Peyer's patch (tissue), 4 donors: ENCODE measurements around the gene KATNAL1. TPM values are rescaled to one million over a fixed set of nuclear protein-coding genes. Genes with fewer than 3 reads are reported as not detected.

Experiments
- DNase-seq, 3 donors: peaks; one replicate each; pipeline ENCODE4 v3.0.0-alpha.2; 2017 to 2019
- H3K27ac ChIP-seq, 4 donors: fragments of 200-600 bp; sonication (generic); one replicate each; pipeline ENCODE4 v1.5.1; 2016 to 2019
- H3K27me3 ChIP-seq, 2 donors: fragments of 200-600 bp; sonication (generic); one replicate each; pipeline ENCODE4 v1.5.1; 2019
- H3K36me3 ChIP-seq, 3 donors: fragments of 200-600 bp; sonication (generic); one replicate each; pipeline ENCODE4 v1.5.1; 2016 to 2019
- H3K4me1 ChIP-seq, 4 donors: fragments of 200-600 bp; sonication (generic); one replicate each; pipeline ENCODE4 v1.5.1; 2016 to 2019
- H3K4me3 ChIP-seq, 4 donors: fragments of 200-600 bp; sonication (generic); 1 replicate in 3 of 4; 2 replicates in 1 of 4; pipeline ENCODE4 v1.5.1; 2016 to 2019; ENCODE audit warnings: mild to moderate bottlenecking in 1 of 4
- H3K9me3 ChIP-seq, 4 donors: fragments of 200-600 bp; sonication (generic); one replicate each; pipeline ENCODE4 v1.5.1; 2016 to 2019; ENCODE audit warnings: mild to moderate bottlenecking in 1 of 4
- CTCF ChIP-seq, 6 experiments: fragments of 450-650 bp in 4 of 6; fragments of 200-600 bp in 2 of 6; sonication (generic) in 1 of 6; IDR thresholded peaks; one replicate each; pipeline ENCODE4 v1.5.1; 2017 to 2019; ENCODE audit warnings: antibody characterized with exemption in 6 of 6, mild to moderate bottlenecking in 3 of 6, moderate library complexity in 1 of 6
- POLR2A ChIP-seq, 2 donors: fragments of 450-650 bp; IDR thresholded peaks; one replicate each; pipeline ENCODE4 v1.5.1; 2017; ENCODE audit warnings: antibody characterized with exemption in 2 of 2, mild to moderate bottlenecking in 2 of 2, moderate library complexity in 2 of 2
- total RNA-seq, 4 donors: library from RNA; depleted of rRNA; stranded (reverse); fragments of >200 nt; gene quantifications; one replicate each; pipeline ENCODE4 v1.1.0, GENCODE V29; 2016

Gene KATNAL1
- total RNA-seq, 4 donors from 2014 or later, result 2.7 to 25.6 (median 13.0) TPM

DNA sequence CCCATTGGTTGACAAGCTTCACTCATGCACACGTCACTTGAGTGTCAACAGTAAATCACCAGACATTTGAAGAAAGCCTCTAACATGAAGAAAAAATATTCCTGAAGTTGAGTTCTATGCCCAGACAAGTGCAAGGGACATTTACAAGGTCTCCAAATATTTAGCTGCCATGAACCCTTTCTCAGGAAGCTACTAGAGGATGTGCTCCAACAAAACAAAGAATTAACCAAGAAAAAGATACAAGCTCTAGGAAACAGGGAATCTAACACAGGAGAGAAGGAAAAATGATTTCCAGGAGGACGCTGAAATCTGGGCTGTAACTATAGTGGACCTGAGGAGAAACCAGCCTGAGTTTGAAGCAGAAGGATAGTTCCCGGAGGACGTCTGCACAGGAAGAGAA lies 45.7 kb upstream of the KATNAL1 start:
- no peak for DNase-seq
- Histone ChIP-seq H3K4me3 (no peak overlapping the region), H3K27me3 (no peaks in the 10 kb centered on the region), H3K9me3 (no peaks in the 10 kb centered on the region), H3K27ac (no peak overlapping the region), H3K36me3 (no peaks in the 10 kb centered on the region), H3K4me1 (no peaks in the 10 kb centered on the region)
- TF ChIP-seq CTCF (IDR thresholded peaks at IDR 0.05) (no peak), POLR2A (IDR thresholded peaks at IDR 0.05) (no peak)

GRCh38 chr13:30352121-30352520 lies 44.8 kb upstream of the KATNAL1 start:
- Histone ChIP-seq H3K9me3 (no peaks in the 10 kb centered on the region), H3K27me3 (no peaks in the 10 kb centered on the region), H3K36me3 (no peaks in the 10 kb centered on the region), H3K27ac (no peak overlapping the region), H3K4me3 (no peak overlapping the region), H3K4me1 (no peaks in the 10 kb centered on the region)
- DNase-seq, result no peak
- TF ChIP-seq POLR2A (IDR thresholded peaks at IDR 0.05), result no peak
- TF ChIP-seq CTCF (IDR thresholded peaks at IDR 0.05), result no peak

DNA sequence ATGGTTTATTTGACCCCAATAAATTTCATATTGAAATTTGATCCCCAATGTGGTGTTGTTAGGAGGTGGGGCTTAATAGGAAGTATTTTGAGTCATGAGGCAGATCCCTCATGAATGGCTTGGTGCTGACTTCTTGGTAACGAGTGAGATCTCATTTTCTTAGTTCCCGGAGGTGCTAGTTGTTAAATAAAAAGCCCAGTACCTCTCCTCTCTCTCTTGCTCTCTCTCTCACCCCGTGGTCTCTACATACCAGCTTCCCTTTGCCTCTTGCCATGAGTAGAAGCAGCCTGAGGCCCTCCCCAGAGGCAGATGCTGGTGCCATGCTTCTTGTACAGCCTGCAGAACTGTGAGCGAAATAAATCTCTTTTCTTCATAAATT lies 39.4 kb upstream of the KATNAL1 start:
- Histone ChIP-seq H3K36me3 (no peaks in the 10 kb centered on the region), H3K27ac (peak overlapping the region in 1 of 4 donors; percentile 63), H3K27me3 (no peaks in the 10 kb centered on the region), H3K4me3 (no peak overlapping the region), H3K4me1 (peaks cover 0 to 10% (median 6%) of the 10 kb centered on the region in 4 donors), H3K9me3 (no peaks in the 10 kb centered on the region)
- TF ChIP-seq POLR2A (IDR thresholded peaks at IDR 0.05) (no peak), CTCF (IDR thresholded peaks at IDR 0.05) (no peak)
- DNase-seq, result no peak

DNA sequence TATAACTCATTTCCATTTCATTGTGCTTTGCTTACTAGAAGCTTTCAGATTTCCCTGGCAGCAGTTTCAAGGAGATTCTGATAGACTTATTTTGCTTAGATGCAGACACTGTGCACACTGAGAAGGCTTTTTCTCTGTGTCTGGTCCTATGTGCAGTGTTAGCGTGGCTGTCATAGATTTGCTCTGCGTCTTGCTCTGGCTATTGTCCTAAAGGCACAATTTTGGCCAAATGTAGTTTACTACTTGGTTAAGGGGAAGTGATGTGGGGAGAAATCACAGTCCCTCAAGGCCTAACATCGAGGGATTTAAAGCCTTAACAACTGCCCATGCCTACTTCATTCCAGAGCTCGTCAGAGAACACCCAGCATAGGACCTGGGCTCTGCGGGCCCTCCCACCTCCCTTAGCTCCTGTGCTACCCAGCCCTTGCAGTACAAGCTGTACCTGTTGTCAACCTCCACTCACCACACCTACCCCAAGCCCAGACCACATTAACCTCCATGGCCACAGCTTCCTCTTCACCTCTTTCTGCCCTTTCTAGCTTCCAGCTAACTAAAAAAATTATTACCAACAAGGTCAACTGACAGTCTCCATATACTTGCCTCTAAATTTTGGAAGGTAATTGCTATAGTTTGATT lies 38.9 kb upstream of the KATNAL1 start:
- H3K4me1 ChIP-seq, result peaks cover 0 to 10% (median 6%) of the 10 kb centered on the region in 4 donors
- H3K27ac ChIP-seq, result peak overlapping the region in 1 of 4 donors; percentile 63
- DNase-seq, result peak in 2 of 3 donors; percentile 93 to 96
- TF ChIP-seq CTCF (IDR thresholded peaks at IDR 0.05) (no peak), POLR2A (IDR thresholded peaks at IDR 0.05) (no peak)
- no peak overlapping the region for H3K4me3 ChIP-seq
- no peaks in the 10 kb centered on the region for H3K27me3 ChIP-seq
- no peaks in the 10 kb centered on the region for H3K9me3 ChIP-seq
- H3K36me3 ChIP-seq, result no peaks in the 10 kb centered on the region

DNA sequence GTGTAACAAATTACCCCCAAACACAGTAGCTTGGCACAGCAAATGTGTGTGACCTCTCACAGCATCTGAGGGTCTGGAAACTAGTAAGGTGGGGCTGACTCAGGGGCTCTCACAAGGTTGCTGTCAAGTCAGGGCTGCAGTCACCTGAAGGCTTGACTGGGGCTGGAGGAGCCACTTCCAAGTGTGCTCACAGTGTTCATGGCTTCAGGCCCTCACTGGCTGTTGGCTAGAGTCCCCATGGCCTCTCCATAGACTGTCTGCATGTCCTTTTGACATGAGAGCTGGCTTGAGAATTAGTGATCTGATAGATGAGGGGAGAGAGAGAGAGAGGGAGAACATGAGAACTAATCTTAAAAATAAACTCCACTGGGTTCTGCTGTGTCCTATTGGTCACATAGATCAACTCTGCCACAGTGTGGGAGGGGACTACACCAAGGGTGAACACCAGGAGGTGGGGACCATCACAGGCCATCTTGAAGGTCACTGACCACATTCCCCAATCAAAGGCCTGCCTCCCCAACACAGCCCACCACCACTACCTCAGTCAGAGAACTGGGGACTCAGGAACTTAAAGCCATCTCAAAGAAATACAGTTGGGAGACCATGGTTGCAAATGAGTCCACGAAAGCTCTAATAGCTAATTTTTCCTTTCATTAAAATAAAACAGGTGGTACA lies 38.2 kb upstream of the KATNAL1 start:
- Histone ChIP-seq H3K4me1 (peaks cover 0 to 10% (median 6%) of the 10 kb centered on the region in 4 donors), H3K4me3 (no peak overlapping the region), H3K27ac (peak overlapping the region in 1 of 4 donors; percentile 63), H3K36me3 (no peaks in the 10 kb centered on the region), H3K9me3 (no peaks in the 10 kb centered on the region), H3K27me3 (no peaks in the 10 kb centered on the region)
- DNase-seq, result no peak
- TF ChIP-seq CTCF (IDR thresholded peaks at IDR 0.05) (no peak), POLR2A (IDR thresholded peaks at IDR 0.05) (no peak)
